H1 (cell line): ENCODE measurements around the gene NR5A2. TPM values are rescaled to one million over a fixed set of nuclear protein-coding genes. Genes with fewer than 3 reads are reported as not detected.

Experiments
- CTCF ChIA-PET: fragments of 300-600 bp; sonication (Branson Sonifier 250); formaldehyde crosslinking; loops from one replicate; lab custom pipeline; 2021; ENCODE audit not compliant: partially characterized antibody; lab: Charles Lee
- POLR2A ChIA-PET: fragments of 300-600 bp; sonication (Branson Sonifier 250); formaldehyde crosslinking; loops from one replicate; lab custom pipeline; 2021; ENCODE audit warnings: inconsistent platforms; ENCODE audit not compliant: partially characterized antibody; lab: Charles Lee
- DNase-seq, 2 experiments: peaks; one replicate each; pipeline versions ENCODE4 v3.0.0 to v3.0.0-alpha.2; 2010 to 2022; ENCODE audit warnings: low spot score in 2 of 2, low read depth in 1 of 2, mixed read lengths in 1 of 2
- FAIRE-seq: peaks from 2 replicates; lab custom pipeline; 2011; peaks lifted over from hg19 to GRCh38; lab: Jason Lieb, UNC
- H2AFZ ChIP-seq: 2 replicates; pipeline ENCODE4 v1.8.1; 2012; ENCODE audit warnings: low read length, inconsistent platforms
- H2AK5ac ChIP-seq: 2 replicates; pipeline ENCODE4 v1.6.1; 2013; ENCODE audit warnings: low read depth, low read length
- H2BK120ac ChIP-seq: replicated peaks from 2 replicates; pipeline ENCODE3; 2013; ENCODE audit warnings: low read depth, low read length, inconsistent platforms
- H2BK12ac ChIP-seq: 2 replicates; pipeline ENCODE4 v1.6.1; 2013; ENCODE audit warnings: low read depth, low read length
- H2BK15ac ChIP-seq: 2 replicates; pipeline ENCODE4 v1.6.1; 2013; ENCODE audit warnings: low read length
- H2BK20ac ChIP-seq: 2 replicates; pipeline ENCODE4 v1.6.1; 2013; ENCODE audit warnings: low read length
- H2BK5ac ChIP-seq: 2 replicates; pipeline ENCODE4 v1.6.1; 2013; ENCODE audit warnings: low read depth, low read length
- H3K14ac ChIP-seq: 2 replicates; pipeline ENCODE4 v1.6.1; 2013; ENCODE audit warnings: inconsistent platforms; ENCODE audit not compliant: insufficient read length
- H3K18ac ChIP-seq: 2 replicates; pipeline ENCODE4 v1.6.1; 2013; ENCODE audit warnings: low read length; ENCODE audit errors: extremely low read depth
- H3K23ac ChIP-seq: 2 replicates; pipeline ENCODE4 v1.6.1; 2013; ENCODE audit warnings: inconsistent platforms; ENCODE audit not compliant: insufficient read length
- H3K23me2 ChIP-seq: 2 replicates; pipeline ENCODE4 v1.6.1; 2013; ENCODE audit warnings: low read depth, low read length
- H3K27ac ChIP-seq: 2 replicates; pipeline ENCODE4 v1.6.1; 2011; ENCODE audit warnings: low read depth, low read length, inconsistent platforms
- H3K27me3 ChIP-seq, 4 experiments: replicated peaks in 1 of 4; 1 replicate in 1 of 4; 2 replicates in 3 of 4; pipeline versions ENCODE4 v1.6.1 to v1.8.1; 2011 to 2013; ENCODE audit warnings: low read length in 3 of 4, mild to moderate bottlenecking in 3 of 4, inconsistent platforms in 2 of 4, mixed read lengths in 2 of 4, moderate library complexity in 1 of 4; ENCODE audit not compliant: control insufficient read depth in 3 of 4, insufficient read depth in 3 of 4; ENCODE audit errors: extremely low read depth in 1 of 4
- H3K36me3 ChIP-seq, 4 experiments: 2 replicates each; pipeline versions ENCODE4 v1.6.1 to v1.8.1; 2011 to 2013; ENCODE audit warnings: mild to moderate bottlenecking in 4 of 4, low read length in 3 of 4, moderate library complexity in 2 of 4, control low read depth in 1 of 4, inconsistent platforms in 1 of 4; ENCODE audit not compliant: insufficient read depth in 4 of 4, control insufficient read depth in 2 of 4
- H3K4ac ChIP-seq: replicated peaks from 2 replicates; pipeline ENCODE3; 2013; ENCODE audit warnings: low read length, low read depth, mixed read lengths, inconsistent platforms; ENCODE audit not compliant: insufficient read length
- H3K4me1 ChIP-seq, 4 experiments: replicated peaks in 1 of 4; 1 replicate in 1 of 4; 2 replicates in 3 of 4; pipeline versions ENCODE4 v1.6.1 to v1.8.1; 2011 to 2013; ENCODE audit warnings: low read length in 3 of 4, inconsistent platforms in 2 of 4, mixed read lengths in 1 of 4; ENCODE audit not compliant: insufficient read depth in 4 of 4, control insufficient read depth in 3 of 4
- H3K4me2 ChIP-seq, 2 experiments: 2 replicates each; pipeline versions ENCODE4 v1.6.1 to v1.8.1; 2011 to 2013; ENCODE audit warnings: low read depth in 2 of 2, low read length in 2 of 2, control low read depth in 1 of 2, inconsistent platforms in 1 of 2, mild to moderate bottlenecking in 1 of 2; ENCODE audit not compliant: insufficient read depth in 1 of 2
- H3K4me3 ChIP-seq, 4 experiments: fragments of 200-600, 300-600 bp in 1 of 4; sonication (generic), shearing (Covaris generic), sonication (Bioruptor Twin) in 1 of 4; 2 replicates each; pipeline versions ENCODE4 v1.5.1 to v1.8.1; 2011 to 2016; ENCODE audit warnings: low read length in 4 of 4, low read depth in 3 of 4, control low read depth in 2 of 4, inconsistent platforms in 2 of 4, mild to moderate bottlenecking in 2 of 4, mixed read lengths in 1 of 4, moderate library complexity in 1 of 4; ENCODE audit not compliant: insufficient read depth in 2 of 4; ENCODE audit errors: extremely low read depth in 1 of 4
- H3K56ac ChIP-seq: replicated peaks from 2 replicates; pipeline ENCODE3; 2013; ENCODE audit warnings: low read depth, mild to moderate bottlenecking, mixed read lengths, low read length, inconsistent platforms; ENCODE audit not compliant: insufficient read length
- H3K79me1 ChIP-seq: 2 replicates; pipeline ENCODE4 v1.6.1; 2013; ENCODE audit warnings: low read depth, low read length, control low read depth
- H3K79me2 ChIP-seq, 2 experiments: 2 replicates each; pipeline versions ENCODE4 v1.6.1 to v1.8.1; 2012 to 2013; ENCODE audit warnings: low read length in 2 of 2, mild to moderate bottlenecking in 2 of 2, inconsistent platforms in 1 of 2; ENCODE audit not compliant: insufficient read depth in 2 of 2, control insufficient read depth in 1 of 2
- H3K9ac ChIP-seq, 4 experiments: replicated peaks in 1 of 4; 1 replicate in 1 of 4; 2 replicates in 3 of 4; pipeline versions ENCODE4 v1.6.1 to v1.8.1; 2011 to 2013; ENCODE audit warnings: low read depth in 3 of 4, low read length in 3 of 4, control low read depth in 2 of 4, mild to moderate bottlenecking in 2 of 4, moderate library complexity in 2 of 4, inconsistent platforms in 1 of 4; ENCODE audit errors: extremely low read depth in 1 of 4
- H3K9me3 ChIP-seq, 2 experiments: 2 replicates each; pipeline versions ENCODE4 v1.6.1 to v1.8.1; 2012 to 2013; ENCODE audit warnings: mild to moderate bottlenecking in 2 of 2, moderate library complexity in 2 of 2, control low read depth in 1 of 2, inconsistent platforms in 1 of 2, low read depth in 1 of 2, low read length in 1 of 2, mixed read lengths in 1 of 2; ENCODE audit not compliant: insufficient read depth in 2 of 2
- H4K20me1 ChIP-seq, 2 experiments: replicated peaks in 1 of 2; 2 replicates each; pipeline versions ENCODE3 to v1.8.1; 2011 to 2013; ENCODE audit warnings: inconsistent platforms in 2 of 2, low read length in 2 of 2, mild to moderate bottlenecking in 1 of 2; ENCODE audit not compliant: insufficient read depth in 2 of 2, control insufficient read depth in 1 of 2
- H4K5ac ChIP-seq: 2 replicates; pipeline ENCODE4 v1.6.1; 2013; ENCODE audit warnings: low read length, low read depth, mixed read lengths, inconsistent platforms; ENCODE audit not compliant: insufficient read length
- H4K8ac ChIP-seq: 2 replicates; pipeline ENCODE4 v1.8.0; 2013; ENCODE audit warnings: mild to moderate bottlenecking, moderate library complexity, low read length, inconsistent platforms; ENCODE audit not compliant: insufficient read depth; ENCODE audit errors: extremely low read depth
- H4K91ac ChIP-seq: replicated peaks from 2 replicates; pipeline ENCODE3; 2013; ENCODE audit warnings: low read length, mixed read lengths, inconsistent platforms; ENCODE audit not compliant: insufficient read length
- BACH1 ChIP-seq: IDR thresholded peaks from 2 replicates; pipeline ENCODE4 v1.6.1; 2012; ENCODE audit warnings: low read length, improper control_type of control experiment
- CHD1 ChIP-seq: IDR thresholded peaks from 2 replicates; pipeline ENCODE4 v1.6.1; 2012; ENCODE audit warnings: low read depth, low read length, improper control_type of control experiment
- CTBP2 ChIP-seq: IDR thresholded peaks from 2 replicates; pipeline ENCODE4 v1.7.0; 2011; ENCODE audit warnings: borderline replicate concordance, mild to moderate bottlenecking, moderate library complexity, mixed read lengths, low read length; ENCODE audit not compliant: insufficient read depth, insufficient read length
- EGR1 ChIP-seq: IDR thresholded peaks from 2 replicates; pipeline ENCODE4 v1.6.1; 2011; ENCODE audit warnings: low read depth, low read length, borderline replicate concordance
- EZH2 ChIP-seq: fragments of 200-600 bp; sonication (generic); IDR thresholded peaks from 2 replicates; pipeline ENCODE4 v1.7.1; 2012; ENCODE audit warnings: low read depth, mild to moderate bottlenecking, moderate library complexity, low read length, inconsistent platforms; ENCODE audit not compliant: severe bottlenecking
- GTF2F1 ChIP-seq: IDR thresholded peaks from 2 replicates; pipeline ENCODE4 v1.6.1; 2012; ENCODE audit warnings: low read depth, low read length, improper control_type of control experiment, borderline replicate concordance
- POLR2A ChIP-seq, 2 experiments: IDR thresholded peaks; 1 replicate in 1 of 2; 2 replicates in 1 of 2; pipeline ENCODE4 v1.6.1; 2011; ENCODE audit warnings: low read depth in 2 of 2, low read length in 2 of 2, mild to moderate bottlenecking in 2 of 2; ENCODE audit errors: control extremely low read depth in 1 of 2
- RBBP5 ChIP-seq: IDR thresholded peaks from 2 replicates; pipeline ENCODE4 v1.7.1; 2012; ENCODE audit warnings: low read depth, mild to moderate bottlenecking, inconsistent platforms, low read length, moderate library complexity, borderline replicate concordance
- SIX5 ChIP-seq: IDR thresholded peaks from 2 replicates; pipeline ENCODE4 v1.6.1; 2011; ENCODE audit warnings: mild to moderate bottlenecking, low read depth, low read length
- USF2 ChIP-seq: IDR thresholded peaks from 2 replicates; pipeline ENCODE4 v1.6.1; 2011; ENCODE audit warnings: low read length, improper control_type of control experiment
- WGBS, 2 experiments: shearing (Covaris generic) in 1 of 2; methylation state at CpG; one replicate each; pipeline versions ENCODE4 v1.1.6 to v1.1.7; 2013 to 2015; ENCODE audit warnings: low lambda C conversion rate in 2 of 2, mixed read lengths in 2 of 2, inconsistent platforms in 1 of 2, low coverage in 1 of 2, missing lambda C conversion rate in 1 of 2; ENCODE audit not compliant: insufficient replicate concordance in 2 of 2, insufficient coverage in 1 of 2, insufficient read length in 1 of 2; ENCODE audit errors: extremely low coverage in 1 of 2, missing lambda C conversion rate in 1 of 2; 5-methylcytosine and 5-hydroxymethylcytosine counted together
- polyA plus RNA-seq, 7 experiments: library from polyadenylated mRNA; depleted of rRNA in 3 of 7; stranded (reverse) in 5 of 7; unstranded in 2 of 7; fragments of >200 nt in 5 of 7; fragments of 200-250 nt in 2 of 7; gene quantifications; 1 replicate in 5 of 7; 2 replicates in 1 of 7; 4 replicates in 1 of 7; pipeline versions ENCODE4 v1.2.1 to v1.2.3, GENCODE V29; 2011 to 2013; ENCODE audit warnings: missing spikeins in 2 of 7, mixed read lengths in 2 of 7
- total RNA-seq: library from RNA; stranded (reverse); fragmentation: NEBNext Ultra II Directional; extraction: Animal tissue kit (Norgen Biotek cat#: 25700); gene quantifications from 2 replicates; pipeline ENCODE4 v1.2.1, GENCODE V29; 2021

The NR5A2 gene
- total and polyA plus RNA-seq, 2 of the 8 experiments (the other 6 are each of a cell fraction or from before 2014, with no cell fraction given), result 1.7 to 11.6 TPM

DNA sequence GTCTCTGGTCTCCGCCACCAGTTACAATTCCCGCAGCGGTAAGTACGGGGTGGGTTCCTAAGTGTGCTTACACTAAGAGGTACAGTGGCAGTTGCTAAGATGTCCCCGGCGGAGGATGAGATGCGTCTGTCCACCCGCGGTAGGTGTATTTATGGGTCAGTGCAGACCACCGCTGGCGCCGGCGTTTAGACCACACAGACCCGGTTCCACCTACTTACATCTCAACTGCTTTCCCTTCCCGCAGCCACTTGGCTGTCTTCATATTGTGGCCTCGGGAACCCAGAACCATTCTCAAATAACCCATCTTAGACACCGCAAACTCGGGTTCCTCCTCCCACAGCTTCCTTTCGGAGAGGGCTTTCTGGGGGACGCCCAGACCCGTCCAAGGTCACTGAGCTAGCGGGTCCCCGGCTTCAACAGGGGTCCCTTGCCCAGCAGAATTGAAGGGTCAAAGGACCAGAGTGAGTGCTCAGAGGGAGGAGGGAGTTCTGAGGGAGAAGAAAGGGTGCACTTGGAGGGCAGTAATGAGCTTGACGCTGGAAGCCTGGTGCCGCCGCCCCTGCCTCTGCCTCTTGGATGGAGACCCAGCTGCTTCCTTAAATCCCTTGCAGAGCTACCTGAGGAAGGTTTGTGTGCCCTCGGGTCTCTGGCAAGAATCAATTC lies 8.6 kb downstream of the NR5A2 start:
- peak overlapping the region; percentile 98 to 100 for H3K4me2 ChIP-seq
- no peaks in the 10 kb centered on the region; a peak in 1 of 4 replicates for H3K79me2 ChIP-seq
- H2AK5ac ChIP-seq, result no peak overlapping the region
- H3K27ac ChIP-seq, result no peak overlapping the region
- no peak overlapping the region for H4K5ac ChIP-seq
- DNase-seq (peak in 1 of 2 experiments; percentile 72), FAIRE-seq (no peak)
- no peak overlapping the region for H4K8ac ChIP-seq
- ChIA-PET POLR2A (interaction anchor here (1.9 to 6.5 kb wide), 3 partner anchors 8 to 12 kb away, joined by 5 to 36 read pairs (median 8); no protein-coding TSS in a partner anchor), CTCF (interaction anchor here (1.0 to 2.6 kb wide), 6 partner anchors 12 to 351 kb away, joined by 3 to 6 read pairs (median 4); no protein-coding TSS in a partner anchor)
- H4K20me1 ChIP-seq, result peaks cover 0 to 2% of the 10 kb centered on the region in 2 experiments
- H2BK15ac ChIP-seq, result 0 out of 2 replicates have a peak overlapping the region, but pooled peaks have one; percentile 73
- no peak overlapping the region for H3K14ac ChIP-seq
- peak overlapping the region; percentile 73; the same call in 1 of the 2 replicates for H2BK5ac ChIP-seq
- H3K9ac ChIP-seq, result no peak overlapping the region
- no peak overlapping the region for H4K91ac ChIP-seq
- peak overlapping the region; percentile 93; the same call in 1 of the 2 replicates for H2BK12ac ChIP-seq
- H3K9me3 ChIP-seq, result no peaks in the 10 kb centered on the region
- H2BK120ac ChIP-seq, result no peak overlapping the region
- 0% methylated on average over 25 of the region's 27 CpGs; no CpG with 5 or more reads in 1 of the 2 experiments for WGBS, 2 experiments
- peak overlapping the region; percentile 28; the same call in 1 of the 2 replicates for H2AFZ ChIP-seq
- H3K4ac ChIP-seq, result no peak overlapping the region
- H3K23ac ChIP-seq, result no peak overlapping the region
- H3K27me3 ChIP-seq, result peaks cover 28 to 85% (median 66%) of the 10 kb centered on the region in 4 experiments; a peak in 6 of 7 replicates
- H3K23me2 ChIP-seq, result peaks cover 39% of the 10 kb centered on the region
- H3K4me3 ChIP-seq, result peak overlapping the region; percentile 51 to 69 (median 63); a peak in 7 of 8 replicates
- no peaks in the 10 kb centered on the region for H3K36me3 ChIP-seq
- no peaks in the 10 kb centered on the region for H3K79me1 ChIP-seq
- H3K4me1 ChIP-seq, result peaks cover 11 to 30% (median 12%) of the 10 kb centered on the region in 4 experiments
- H2BK20ac ChIP-seq, result peak overlapping the region; percentile 83; the same call in 1 of the 2 replicates
- H3K18ac ChIP-seq, result peak overlapping the region; percentile 54; the same call in 1 of the 2 replicates
- H3K56ac ChIP-seq, result no peak overlapping the region
- peak; percentile 70 for TF ChIP-seq EZH2
- no peak for TF ChIP-seq GTF2F1
- no peak for TF ChIP-seq USF2
- TF ChIP-seq EGR1, result peak; percentile 63
- peak; percentile 96 for TF ChIP-seq CTBP2
- TF ChIP-seq CHD1, result no peak
- no peak for TF ChIP-seq POLR2A (IDR thresholded peaks at IDR 0.05; ENCODE audit: control extremely low read depth in 1 of 2, low read depth in 2 of 2, low read length in 2 of 2)
- no peak for TF ChIP-seq BACH1
- no peak for TF ChIP-seq SIX5
- no peak for TF ChIP-seq RBBP5
